GM18499 (cell line): ENCODE data around the gene CDA.
"Not testable (repeated sequence)": the region's sequence is repeated elsewhere in the genome, so short reads cannot be mapped to it uniquely, and the experiment has no call there.

Source experiments
- ATAC-seq: cut with Tn5 transposase; IDR thresholded peaks from one replicate; pipeline ENCODE4 v1.9.1; 2021; ENCODE audit warnings: moderate number of reproducible peaks; ENCODE audit not compliant: insufficient read depth, unreplicated experiment

CDA gene

DNA sequence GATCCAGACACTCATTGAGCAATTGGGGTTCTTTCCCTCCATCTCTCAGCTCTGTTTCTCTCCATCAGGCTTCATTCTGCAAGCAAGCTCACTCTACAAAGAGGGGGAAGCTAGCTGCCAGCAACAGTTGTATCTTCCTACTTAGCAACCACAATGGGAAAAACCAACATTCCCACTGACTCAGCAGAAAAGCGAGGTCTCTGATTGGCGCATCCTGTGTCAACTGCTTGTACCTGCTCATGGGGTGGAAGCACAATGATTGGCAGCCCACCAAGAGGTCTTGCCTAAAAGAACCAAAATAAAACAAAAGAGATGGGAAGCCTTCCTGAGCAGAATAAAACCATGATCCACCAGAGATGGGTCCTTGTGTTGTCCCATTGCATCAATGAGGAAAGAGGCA lies 4.0 kb upstream of the CDA start:
- no peak for ATAC-seq

DNA sequence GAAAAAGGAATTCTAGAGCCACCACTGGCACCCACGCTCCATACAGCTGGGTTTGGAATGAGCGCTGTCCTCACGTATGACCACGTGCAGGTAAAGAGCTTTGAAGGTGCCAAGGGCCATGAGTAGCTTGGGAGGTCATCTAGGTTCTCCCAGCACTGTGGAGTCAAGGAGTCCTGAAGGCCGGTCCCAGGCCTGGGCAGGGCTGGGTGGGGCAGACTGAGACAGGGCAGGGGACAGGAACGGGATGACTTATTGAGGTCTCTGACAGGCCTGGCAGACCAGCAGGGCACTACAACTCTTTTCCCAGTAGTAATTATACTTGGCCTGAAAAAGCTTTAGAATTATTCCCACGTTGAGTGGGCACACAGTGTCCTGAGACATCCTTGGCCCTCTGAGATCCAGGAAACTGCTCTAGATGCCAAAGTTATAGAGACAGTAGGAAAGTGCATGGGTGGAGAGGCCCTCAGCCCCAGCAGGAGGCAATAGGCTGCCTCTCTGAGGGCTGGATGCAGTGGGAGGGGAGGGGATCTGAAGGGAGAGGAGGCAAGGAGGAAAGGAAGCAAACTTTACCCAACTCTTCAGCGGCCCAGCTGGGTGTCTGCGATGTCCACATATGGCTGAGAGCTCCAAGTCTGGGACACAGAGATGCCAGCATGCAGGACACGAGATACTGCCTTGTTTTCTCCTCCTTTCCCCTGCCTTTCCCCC lies 1.8 kb upstream of the CDA start:
- ATAC-seq: no peak

DNA sequence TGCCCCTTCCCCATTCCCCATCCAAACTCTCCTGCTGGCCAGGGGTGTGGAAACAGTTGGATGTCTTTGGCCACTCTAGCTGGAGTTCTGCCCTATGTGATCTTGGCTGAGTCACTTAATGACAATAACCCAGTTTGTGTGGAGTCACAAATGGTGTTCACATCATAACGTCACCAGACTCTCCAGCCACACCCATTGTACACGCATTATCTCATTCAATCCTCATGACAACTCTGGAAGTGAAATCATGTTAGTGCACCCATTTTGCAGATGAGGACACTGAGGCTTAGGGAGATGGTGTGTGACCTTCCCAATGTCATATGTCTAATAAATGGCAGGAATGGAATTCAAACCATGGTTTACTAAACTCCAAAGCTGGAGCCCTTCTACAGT lies 1.2 kb upstream of the CDA start:
- no peak for ATAC-seq

GRCh38 chr1:20589331-20590278 lies 708 bp downstream of the CDA start:
- no peak for ATAC-seq

DNA sequence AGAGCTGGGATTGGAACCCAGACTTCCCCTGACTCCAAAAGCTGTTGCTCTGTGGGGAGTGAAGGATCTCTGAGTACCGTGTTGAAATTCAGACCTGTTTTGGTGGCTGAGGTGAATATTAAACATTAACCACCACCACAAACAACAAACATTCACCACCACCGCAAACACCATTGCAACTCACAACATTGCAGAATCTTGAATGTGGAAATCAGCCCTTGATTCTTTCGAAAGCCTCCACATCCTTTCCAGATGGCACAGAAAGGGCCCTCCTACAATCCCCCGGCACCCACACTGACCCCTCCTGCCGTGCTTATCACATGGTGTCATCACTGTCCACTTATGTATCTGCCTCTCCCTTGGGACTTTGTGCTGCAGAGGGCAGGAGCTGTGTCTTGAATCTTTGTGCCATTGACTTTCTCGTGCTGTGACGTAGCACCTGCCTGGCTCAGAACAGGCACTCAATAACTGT lies 1.4 kb downstream of the CDA start:
- no peak for ATAC-seq

DNA sequence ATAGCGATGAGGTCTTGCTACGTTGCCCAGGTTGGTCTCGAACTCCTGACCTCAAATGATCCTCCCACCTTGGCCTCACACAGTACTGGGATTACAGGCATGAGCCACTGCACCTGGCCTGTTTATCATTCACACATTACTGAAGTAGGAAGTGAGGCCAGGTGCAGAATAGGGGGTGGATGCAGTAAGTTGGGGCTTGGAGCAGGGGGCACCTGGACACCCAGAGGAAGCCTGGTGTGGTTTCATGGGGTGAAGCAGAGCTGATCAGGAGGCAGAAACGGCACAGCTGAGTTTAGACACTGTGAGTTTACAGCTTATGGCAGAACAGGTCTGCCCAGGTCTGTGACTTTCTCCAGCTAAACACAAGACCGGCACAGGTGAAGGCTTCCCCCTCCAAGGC lies 4.9 kb downstream of the CDA start:
- ATAC-seq: no peak

- no peak for ATAC-seq
These were observed 5.8 kb downstream of the CDA start for GRCh38 chr1:20594746-20595145.

DNA sequence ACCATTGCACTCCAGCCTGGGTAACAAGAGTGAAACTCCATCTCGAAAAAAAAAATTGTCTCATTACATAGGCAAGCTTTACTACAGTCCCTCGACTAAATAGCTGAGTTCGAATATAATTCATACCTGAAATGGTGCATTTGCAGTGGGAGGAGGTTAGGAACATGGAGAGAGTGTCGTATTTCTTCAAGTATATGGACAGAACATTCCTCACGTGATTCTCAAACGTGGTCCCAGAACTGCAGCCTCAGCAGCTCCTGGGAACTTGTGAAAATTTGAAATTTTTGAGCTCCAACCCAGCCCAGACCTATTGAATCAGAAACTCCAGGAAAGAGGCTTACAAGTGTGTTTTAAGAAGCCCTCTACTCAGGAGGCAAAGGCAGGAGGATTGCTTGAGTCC lies 7.2 kb downstream of the CDA start:
- no peak for ATAC-seq

DNA sequence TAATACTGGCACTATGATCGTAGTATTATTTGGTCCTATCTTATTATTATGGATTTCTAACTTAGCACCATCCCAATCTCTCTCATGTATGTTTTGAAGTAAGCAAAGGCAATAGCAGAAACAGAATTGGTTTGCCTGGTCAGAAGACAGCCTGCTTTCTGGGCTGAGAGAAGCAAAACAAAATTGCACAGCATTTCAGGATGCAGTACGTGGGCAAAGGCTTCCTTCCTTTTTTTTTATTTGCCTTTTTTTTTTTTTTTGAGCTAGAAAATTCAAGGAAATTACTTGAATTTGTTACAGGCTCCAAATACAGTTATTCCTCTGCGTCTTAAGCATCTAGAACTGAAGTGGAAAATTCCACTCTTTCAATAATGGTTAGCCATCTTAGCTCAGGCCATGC lies 8.8 kb downstream of the CDA start:
- ATAC-seq: no peak

- ATAC-seq: no peak
These were observed 11.3 kb downstream of the CDA start for GRCh38 chr1:20600156-20600555.

DNA sequence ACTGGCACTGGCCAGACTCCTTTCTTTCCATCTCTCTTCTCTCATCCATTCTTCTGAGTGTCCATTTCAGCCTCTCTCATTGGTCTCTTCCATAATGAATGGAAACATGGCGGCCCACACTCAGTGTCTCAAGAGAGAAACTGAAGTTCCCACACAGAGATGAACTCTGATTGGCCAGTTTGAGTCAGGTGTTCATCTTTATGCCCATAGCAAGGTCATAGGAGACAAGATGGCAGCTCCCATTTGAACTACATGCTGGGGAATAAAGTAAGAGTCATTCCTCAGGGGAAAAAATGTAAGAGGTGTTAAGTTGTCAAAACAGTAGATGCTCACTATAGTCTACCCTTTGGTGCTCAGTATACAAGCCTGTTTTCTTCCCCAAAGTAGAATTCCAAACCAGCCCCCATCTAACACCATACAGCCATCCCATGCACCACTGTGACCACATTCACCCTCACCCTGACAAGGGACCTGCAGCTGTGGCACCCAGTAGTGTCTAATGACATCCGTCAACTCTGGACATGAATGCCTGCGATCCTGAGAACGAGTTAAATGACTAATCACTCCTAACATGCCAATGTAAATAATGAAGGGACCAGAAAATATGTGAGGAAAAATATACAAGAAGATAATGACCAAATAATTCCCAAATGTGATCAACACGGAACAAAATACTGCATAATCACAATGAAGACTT lies 12.4 kb downstream of the CDA start:
- no peak for ATAC-seq

DNA sequence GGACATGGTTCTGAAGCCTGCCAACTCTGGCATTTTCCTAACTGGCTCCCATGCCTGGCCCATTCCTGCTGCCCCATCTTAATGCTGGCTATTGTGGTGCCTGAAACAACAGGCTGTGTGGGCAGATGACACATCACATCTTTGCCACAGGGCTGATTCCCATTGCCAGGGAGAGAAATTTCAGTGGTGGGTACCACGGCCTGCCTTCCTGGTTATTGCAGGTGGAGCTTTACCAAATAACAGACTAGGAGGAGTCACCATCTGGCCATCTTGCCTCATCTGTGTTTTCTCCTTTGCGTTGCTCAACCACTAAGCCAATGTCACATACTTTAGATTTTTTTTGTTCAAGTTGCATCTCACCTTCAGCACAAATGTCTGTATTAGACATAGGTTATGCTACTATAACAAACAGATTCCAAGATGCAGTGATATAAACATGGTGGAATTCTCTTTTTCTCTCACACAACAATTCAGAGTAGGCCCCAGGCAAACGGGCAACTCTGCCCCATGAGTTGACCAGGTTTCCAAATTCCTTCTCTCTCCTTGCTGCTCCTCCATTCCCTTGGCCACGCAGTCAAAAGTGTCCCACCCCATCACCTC lies 14.1 kb downstream of the CDA start:
- ATAC-seq: no peak

GRCh38 chr1:20603504-20604464 lies 14.9 kb downstream of the CDA start:
- ATAC-seq: no peak

GRCh38 chr1:20604678-20605077 lies 15.8 kb downstream of the CDA start:
- no peak for ATAC-seq

- ATAC-seq: not testable (repeated sequence)
These were observed 18.1 kb downstream of the CDA start for GRCh38 chr1:20606801-20607570.

- no peak for ATAC-seq
These were observed 20.6 kb downstream of the CDA start for GRCh38 chr1:20609541-20609940.

- ATAC-seq: no peak
These were observed 22.1 kb downstream of the CDA start for GRCh38 chr1:20610970-20611369.

DNA sequence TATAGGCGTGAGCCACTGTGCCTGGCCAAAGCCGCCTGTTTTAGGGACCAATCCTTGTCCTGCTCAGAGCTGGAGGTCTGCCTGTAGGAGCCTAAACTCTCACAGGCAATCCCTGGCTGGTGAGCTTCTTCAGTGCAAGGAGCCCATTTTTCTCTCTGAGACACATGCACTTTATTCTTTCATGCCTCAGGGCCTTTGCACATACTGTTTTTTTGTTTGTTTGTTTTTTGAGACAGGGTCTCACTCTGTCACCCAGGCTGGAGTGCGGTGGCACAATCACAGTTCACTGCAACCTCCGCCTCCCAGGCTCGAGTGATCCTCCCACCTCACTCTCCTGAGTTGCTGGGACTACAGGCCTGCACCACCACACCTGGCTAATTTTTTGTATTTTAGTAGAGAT lies 22.8 kb downstream of the CDA start:
- no peak for ATAC-seq
